ENCODE measurements around the gene ROR1. TPM values are rescaled to one million over a fixed set of nuclear protein-coding genes. Genes with fewer than 3 reads are reported as not detected.

The ROR1 gene
- total RNA-seq, 3 donors from 2014 or later = 3.1 to 19.8 (median 3.4) TPM

DNA sequence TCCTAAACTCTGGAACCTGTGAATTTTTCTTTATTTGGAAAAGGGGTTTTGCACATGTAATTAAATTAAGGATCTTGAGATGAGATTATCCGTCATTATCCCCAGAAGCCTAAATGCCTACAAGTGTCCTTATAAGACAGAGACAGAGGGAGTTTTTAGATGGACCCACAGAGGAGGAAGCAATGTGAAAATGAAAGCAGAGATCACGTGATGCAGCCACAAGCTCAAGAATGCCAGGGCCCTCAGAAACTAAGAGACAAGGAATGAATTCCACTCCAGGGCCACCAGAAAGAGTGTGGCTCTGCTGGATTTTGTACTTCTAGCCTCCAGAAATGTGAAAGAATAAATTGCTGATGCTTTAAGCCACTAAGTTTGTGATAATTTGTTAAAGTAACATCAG is 246.0 kb downstream of the ROR1 start:
- Histone ChIP-seq H3K9me3 (no peaks in the 10 kb centered on the region), H3K4me3 (no peak overlapping the region), H3K36me3 (ENCODE audit: low read depth) (no peaks in the 10 kb centered on the region), H3K4me1 (ENCODE audit: low read depth) (no peaks in the 10 kb centered on the region)
- peak in 1 of 3 donors; percentile 37 for DNase-seq
- TF ChIP-seq, protein P1, sequence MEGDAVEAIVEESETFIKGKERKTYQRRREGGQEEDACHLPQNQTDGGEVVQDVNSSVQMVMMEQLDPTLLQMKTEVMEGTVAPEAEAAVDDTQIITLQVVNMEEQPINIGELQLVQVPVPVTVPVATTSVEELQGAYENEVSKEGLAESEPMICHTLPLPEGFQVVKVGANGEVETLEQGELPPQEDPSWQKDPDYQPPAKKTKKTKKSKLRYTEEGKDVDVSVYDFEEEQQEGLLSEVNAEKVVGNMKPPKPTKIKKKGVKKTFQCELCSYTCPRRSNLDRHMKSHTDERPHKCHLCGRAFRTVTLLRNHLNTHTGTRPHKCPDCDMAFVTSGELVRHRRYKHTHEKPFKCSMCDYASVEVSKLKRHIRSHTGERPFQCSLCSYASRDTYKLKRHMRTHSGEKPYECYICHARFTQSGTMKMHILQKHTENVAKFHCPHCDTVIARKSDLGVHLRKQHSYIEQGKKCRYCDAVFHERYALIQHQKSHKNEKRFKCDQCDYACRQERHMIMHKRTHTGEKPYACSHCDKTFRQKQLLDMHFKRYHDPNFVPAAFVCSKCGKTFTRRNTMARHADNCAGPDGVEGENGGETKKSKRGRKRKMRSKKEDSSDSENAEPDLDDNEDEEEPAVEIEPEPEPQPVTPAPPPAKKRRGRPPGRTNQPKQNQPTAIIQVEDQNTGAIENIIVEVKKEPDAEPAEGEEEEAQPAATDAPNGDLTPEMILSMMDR (IDR thresholded peaks at IDR 0.05) = no peak
- ATAC-seq = peak; percentile 50
- intact Hi-C loops (cut with DNase I, micrococcal nuclease) = no loop called here

- Histone ChIP-seq H3K36me3 (ENCODE audit: low read depth) (no peaks in the 10 kb centered on the region), H3K9me3 (no peaks in the 10 kb centered on the region), H3K4me3 (no peak overlapping the region), H3K4me1 (ENCODE audit: low read depth) (no peaks in the 10 kb centered on the region)
- TF ChIP-seq, protein P1 (IDR thresholded peaks at IDR 0.05) = no peak
- ATAC-seq (no peak), DNase-seq (no peak)
- intact Hi-C loops (cut with DNase I, micrococcal nuclease) = no loop called here
Measured at GRCh38 chr1:64021066-64021465, 247.2 kb downstream of the ROR1 start.

GRCh38 chr1:64025051-64025450 is 251.2 kb downstream of the ROR1 start:
- H3K36me3 ChIP-seq (ENCODE audit: low read depth) = no peaks in the 10 kb centered on the region
- no peaks in the 10 kb centered on the region for H3K4me1 ChIP-seq (ENCODE audit: low read depth)
- H3K4me3 ChIP-seq = no peak overlapping the region
- intact Hi-C loops (cut with DNase I, micrococcal nuclease) = no loop called here
- no peaks in the 10 kb centered on the region for H3K9me3 ChIP-seq
- DNase-seq (no peak), ATAC-seq (no peak)
- TF ChIP-seq, protein P1 (IDR thresholded peaks at IDR 0.05) = no peak

GRCh38 chr1:64029037-64029436 is 255.2 kb downstream of the ROR1 start:
- intact Hi-C loops (cut with DNase I, micrococcal nuclease) = no loop called here
- no peaks in the 10 kb centered on the region for H3K9me3 ChIP-seq
- DNase-seq (no peak), ATAC-seq (no peak)
- H3K36me3 ChIP-seq (ENCODE audit: low read depth) = no peaks in the 10 kb centered on the region
- TF ChIP-seq, protein P1 (IDR thresholded peaks at IDR 0.05) = no peak
- no peaks in the 10 kb centered on the region for H3K4me1 ChIP-seq (ENCODE audit: low read depth)
- H3K4me3 ChIP-seq = no peak overlapping the region

GRCh38 chr1:64030411-64030810 is 256.6 kb downstream of the ROR1 start:
- no peaks in the 10 kb centered on the region for H3K9me3 ChIP-seq

More at GRCh38 chr1:64030411-64030810, 256.6 kb downstream of the ROR1 start:
- Histone ChIP-seq H3K36me3 (ENCODE audit: low read depth) (no peaks in the 10 kb centered on the region), H3K4me1 (ENCODE audit: low read depth) (no peaks in the 10 kb centered on the region), H3K4me3 (no peak overlapping the region)
- intact Hi-C loops (cut with DNase I, micrococcal nuclease) = no loop called here
- no peak for ATAC-seq
- TF ChIP-seq, protein P1 (IDR thresholded peaks at IDR 0.05) = no peak
- DNase-seq = no peak

Measured in mucosa of descending colon (tissue), 3 donors.